GM13977 (cell line): Measurements from ENCODE around the gene LMAN1L.

Source experiments
- DNase-seq: peaks from one replicate; pipeline ENCODE4 v3.0.0; 2012; ENCODE audit warnings: low spot score
- CTCF ChIP-seq: IDR thresholded peaks from 2 replicates; pipeline ENCODE4 v1.5.1; 2012; ENCODE audit warnings: mild to moderate bottlenecking, control low read depth; ENCODE audit not compliant: insufficient read depth; ENCODE audit errors: extremely low read depth, missing control alignments
- in situ Hi-C: fragments of 300-500 bp; cut with MboI; formaldehyde crosslinking; loops from one replicate; pipeline ENCODE4 v1.12.0; 2022; ENCODE audit warnings: low sequenced_read_pairs, low pct_unique_long_range_greater_than_20kb, mixed read lengths, inconsistent platforms; ENCODE audit not compliant: unreplicated experiment

The LMAN1L gene

GRCh38 chr15:74863239-74864056, 50.8 kb downstream of the LMAN1L start:
- DNase-seq, result no peak
- no peak for TF ChIP-seq CTCF
- in situ Hi-C loops, result no loop called here

- in situ Hi-C loops, result no loop called here
- no peak for TF ChIP-seq CTCF
- no peak for DNase-seq
Observed at GRCh38 chr15:74864296-74864695, 51.7 kb downstream of the LMAN1L start.

- in situ Hi-C loops, result no loop called here
- no peak for TF ChIP-seq CTCF
- no peak for DNase-seq
Observed at GRCh38 chr15:74865316-74865715, 52.7 kb downstream of the LMAN1L start.

- TF ChIP-seq CTCF, result no peak
- in situ Hi-C loops, result no loop called here
- DNase-seq, result no peak
Observed at GRCh38 chr15:74866090-74866489, 53.5 kb downstream of the LMAN1L start.

- in situ Hi-C loops, result no loop called here
- no peak for TF ChIP-seq CTCF
- DNase-seq, result no peak
Observed at GRCh38 chr15:74867466-74868038, 54.9 kb downstream of the LMAN1L start.

GRCh38 chr15:74868059-74868458, 55.4 kb downstream of the LMAN1L start:
- no peak for DNase-seq

More at GRCh38 chr15:74868059-74868458, 55.4 kb downstream of the LMAN1L start:
- no peak for TF ChIP-seq CTCF
- in situ Hi-C loops, result no loop called here
